Vagina (tissue), 2 donors: ENCODE results near the gene PCSK6. TPM values are rescaled to one million over a fixed set of nuclear protein-coding genes. Genes with fewer than 3 reads are reported as not detected.

Experiments used
- DNase-seq, 2 donors: peaks; one replicate each; pipeline ENCODE4 v3.0.0-alpha.2; 2017; ENCODE audit errors: extremely low spot score in 2 of 2
- H3K27ac ChIP-seq: fragments of 200-600 bp; sonication (generic); one replicate; pipeline ENCODE4 v1.5.1; 2019
- H3K27me3 ChIP-seq: fragments of 200-600 bp; sonication (generic); one replicate; pipeline ENCODE4 v1.5.1; 2019
- H3K36me3 ChIP-seq, 2 donors: fragments of 200-600 bp; sonication (generic); one replicate each; pipeline ENCODE4 v1.5.1; 2017 to 2019
- H3K4me1 ChIP-seq: fragments of 200-600 bp; sonication (generic); one replicate; pipeline ENCODE4 v1.5.1; 2019
- H3K4me3 ChIP-seq, 2 donors: fragments of 200-600 bp; sonication (generic); 1 replicate in 1 of 2; 2 replicates in 1 of 2; pipeline ENCODE4 v1.5.1; 2016 to 2019
- H3K9me3 ChIP-seq: fragments of 200-600 bp; sonication (generic); one replicate; pipeline ENCODE4 v1.5.1; 2019
- CTCF ChIP-seq, 3 experiments: fragments of 450-650 bp in 2 of 3; fragments of 200-600 bp in 1 of 3; sonication (generic) in 1 of 3; IDR thresholded peaks; one replicate each; pipeline ENCODE4 v1.5.1; 2017 to 2019; ENCODE audit warnings: antibody characterized with exemption in 3 of 3, mild to moderate bottlenecking in 2 of 3, moderate library complexity in 2 of 3
- POLR2A ChIP-seq, 2 donors: fragments of 450-650 bp; IDR thresholded peaks; one replicate each; pipeline ENCODE4 v1.6.1; 2017; ENCODE audit warnings: antibody characterized with exemption in 2 of 2, mild to moderate bottlenecking in 2 of 2, moderate library complexity in 2 of 2
- POLR2AphosphoS5 ChIP-seq, 2 donors: sonication (generic); formaldehyde crosslinking; IDR thresholded peaks; one replicate each; pipeline ENCODE4 v1.9.0; 2017; ENCODE audit warnings: antibody characterized with exemption in 2 of 2, mild to moderate bottlenecking in 2 of 2, low read depth in 1 of 2; ENCODE audit not compliant: insufficient read depth in 1 of 2
- intact Hi-C: fragments of 100-400 bp; cut with DNase I; formaldehyde crosslinking; loops from one replicate; pipeline ENCODE4 v1.15.1; 2023
- total RNA-seq: library from RNA; depleted of rRNA; stranded (reverse); fragments of >200 nt; gene quantifications from one replicate; pipeline ENCODE4 v1.2.3, GENCODE V29; 2016

PCSK6 gene
- total RNA-seq, 1 donor from 2014 or later: 7.4 TPM

GRCh38 chr15:101318839-101319238, 170.7 kb downstream of the PCSK6 start:
- Histone ChIP-seq H3K4me3 (no peak overlapping the region), H3K9me3 (no peaks in the 10 kb centered on the region), H3K27me3 (no peaks in the 10 kb centered on the region), H3K27ac (no peak overlapping the region), H3K36me3 (no peaks in the 10 kb centered on the region), H3K4me1 (no peaks in the 10 kb centered on the region)
- intact Hi-C loops: no loop called here
- TF ChIP-seq POLR2AphosphoS5 (IDR thresholded peaks at IDR 0.05; ENCODE audit: insufficient read depth in 1 of 2, low read depth in 1 of 2): no peak
- TF ChIP-seq CTCF (IDR thresholded peaks at IDR 0.05): no peak
- no peak for TF ChIP-seq POLR2A (IDR thresholded peaks at IDR 0.05)
- no peak for DNase-seq

GRCh38 chr15:101318147-101318819, 171.2 kb downstream of the PCSK6 start:
- H3K27ac ChIP-seq: no peak overlapping the region

GRCh38 chr15:101317336-101317872, 172.1 kb downstream of the PCSK6 start:
- Histone ChIP-seq H3K4me1 (no peaks in the 10 kb centered on the region), H3K4me3 (no peak overlapping the region), H3K27me3 (no peaks in the 10 kb centered on the region), H3K27ac (no peak overlapping the region), H3K36me3 (no peaks in the 10 kb centered on the region), H3K9me3 (no peaks in the 10 kb centered on the region)
- intact Hi-C loops: no loop called here
- no peak for DNase-seq
- TF ChIP-seq POLR2A (IDR thresholded peaks at IDR 0.05) (no peak), POLR2AphosphoS5 (IDR thresholded peaks at IDR 0.05; ENCODE audit: insufficient read depth in 1 of 2, low read depth in 1 of 2) (no peak), CTCF (IDR thresholded peaks at IDR 0.05) (no peak)

More at GRCh38 chr15:101318147-101318819, 171.2 kb downstream of the PCSK6 start:
- DNase-seq: no peak
- Histone ChIP-seq H3K36me3 (no peaks in the 10 kb centered on the region), H3K27me3 (no peaks in the 10 kb centered on the region), H3K9me3 (no peaks in the 10 kb centered on the region), H3K4me1 (no peaks in the 10 kb centered on the region), H3K4me3 (no peak overlapping the region)
- intact Hi-C loops: no loop called here
- TF ChIP-seq POLR2A (IDR thresholded peaks at IDR 0.05): no peak
- no peak for TF ChIP-seq POLR2AphosphoS5 (IDR thresholded peaks at IDR 0.05; ENCODE audit: insufficient read depth in 1 of 2, low read depth in 1 of 2)

- DNase-seq: no peak
- Histone ChIP-seq H3K27ac (no peak overlapping the region), H3K4me1 (no peaks in the 10 kb centered on the region), H3K27me3 (no peaks in the 10 kb centered on the region), H3K36me3 (no peaks in the 10 kb centered on the region), H3K9me3 (no peaks in the 10 kb centered on the region), H3K4me3 (no peak overlapping the region)
- intact Hi-C loops: no loop called here
- no peak for TF ChIP-seq CTCF (IDR thresholded peaks at IDR 0.05)
- no peak for TF ChIP-seq POLR2A (IDR thresholded peaks at IDR 0.05)
- no peak for TF ChIP-seq POLR2AphosphoS5 (IDR thresholded peaks at IDR 0.05; ENCODE audit: insufficient read depth in 1 of 2, low read depth in 1 of 2)
Observed at GRCh38 chr15:101316529-101316928, 173.0 kb downstream of the PCSK6 start.

GRCh38 chr15:101315736-101316135, 173.8 kb downstream of the PCSK6 start:
- no peaks in the 10 kb centered on the region for H3K36me3 ChIP-seq
- no peak overlapping the region for H3K4me3 ChIP-seq
- H3K9me3 ChIP-seq: no peaks in the 10 kb centered on the region
- TF ChIP-seq POLR2AphosphoS5 (IDR thresholded peaks at IDR 0.05; ENCODE audit: insufficient read depth in 1 of 2, low read depth in 1 of 2) (no peak), POLR2A (IDR thresholded peaks at IDR 0.05) (no peak)
- no peaks in the 10 kb centered on the region for H3K4me1 ChIP-seq
- no peak overlapping the region for H3K27ac ChIP-seq
- intact Hi-C loops: no loop called here
- H3K27me3 ChIP-seq: no peaks in the 10 kb centered on the region
- DNase-seq: no peak
